Fibroblast of the aortic adventitia (primary cell): ENCODE data around the gene TMEM121B. TPM values are rescaled to one million over a fixed set of nuclear protein-coding genes. Genes with fewer than 3 reads are reported as not detected.

Source experiments
- DNase-seq: peaks from one replicate; pipeline ENCODE4 v3.0.0-alpha.2; 2010; ENCODE audit warnings: low read depth
- H3K4me3 ChIP-seq: 2 replicates; pipeline ENCODE4 v1.5.1; 2011; ENCODE audit warnings: low read depth, mild to moderate bottlenecking, control low read depth, low read length, moderate library complexity
- total RNA-seq: library from RNA; depleted of rRNA; stranded (reverse); fragments of >200 nt; gene quantifications from 2 replicates; pipeline ENCODE4 v1.2.3, GENCODE V29; 2012; ENCODE audit warnings: low replicate concordance
- TF ChIP-seq, protein P1 (sequence below): IDR thresholded peaks from 2 replicates; pipeline ENCODE4 v1.5.1; 2011; ENCODE audit warnings: mild to moderate bottlenecking, low read length, control low read depth, inconsistent platforms; ENCODE audit not compliant: insufficient read depth

The TMEM121B gene
- total RNA-seq, result 0.09 and 0.16 TPM in 2 replicates

DNA sequence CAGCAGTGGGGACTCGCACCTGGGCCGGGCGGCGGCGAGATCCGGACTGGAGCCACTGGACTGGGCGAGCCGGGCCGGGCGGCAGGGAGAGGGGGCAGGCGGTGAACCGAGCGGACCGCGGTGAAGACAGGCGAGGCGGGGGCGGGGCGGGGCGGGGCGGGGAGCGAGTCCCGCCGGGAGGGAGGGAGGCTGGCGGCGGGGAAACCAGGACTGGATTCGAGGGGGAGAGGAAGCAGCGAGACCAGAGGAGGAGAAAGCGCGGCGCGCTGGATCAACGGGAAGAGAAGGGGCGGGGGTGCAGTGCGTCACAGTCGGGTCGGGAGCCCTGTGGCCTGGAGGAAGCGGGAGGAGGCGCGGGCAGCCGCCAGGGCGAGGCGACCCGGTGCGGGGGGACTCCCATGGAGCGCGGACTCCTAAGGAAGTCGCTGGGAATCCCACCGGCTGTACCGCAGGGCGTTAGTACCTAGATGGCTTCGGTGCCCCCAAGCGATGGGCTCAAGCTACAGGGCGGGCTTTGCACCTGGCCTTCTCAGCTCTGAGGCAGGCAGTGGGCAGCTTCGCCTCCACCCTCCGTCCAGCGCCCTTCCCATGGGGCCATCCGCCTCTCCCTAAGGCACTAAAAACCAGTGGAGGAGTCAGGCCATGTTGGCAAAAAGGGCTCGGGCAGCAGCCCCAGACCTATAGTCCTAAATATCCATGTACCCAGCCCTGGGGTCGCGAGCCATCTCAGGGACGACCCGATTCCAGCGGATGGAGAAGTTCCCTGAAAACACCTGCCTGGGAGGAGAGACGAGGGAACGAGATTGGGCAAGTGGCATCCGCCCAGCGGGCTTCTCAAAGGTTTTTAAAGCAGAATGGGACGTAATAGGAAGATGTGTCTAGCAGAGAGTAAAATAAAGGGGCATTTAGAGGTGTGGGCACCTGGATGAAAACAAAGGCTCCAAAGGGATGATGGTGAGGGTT is at the start of gene TMEM121B:
Gene TMEM121B (minus strand): TSS at position 128 of the 963 bp plus-strand sequence. CDS start 233 bp downstream, outside the sequence.
- peak; percentile 31 for DNase-seq
- TF ChIP-seq, protein P1, sequence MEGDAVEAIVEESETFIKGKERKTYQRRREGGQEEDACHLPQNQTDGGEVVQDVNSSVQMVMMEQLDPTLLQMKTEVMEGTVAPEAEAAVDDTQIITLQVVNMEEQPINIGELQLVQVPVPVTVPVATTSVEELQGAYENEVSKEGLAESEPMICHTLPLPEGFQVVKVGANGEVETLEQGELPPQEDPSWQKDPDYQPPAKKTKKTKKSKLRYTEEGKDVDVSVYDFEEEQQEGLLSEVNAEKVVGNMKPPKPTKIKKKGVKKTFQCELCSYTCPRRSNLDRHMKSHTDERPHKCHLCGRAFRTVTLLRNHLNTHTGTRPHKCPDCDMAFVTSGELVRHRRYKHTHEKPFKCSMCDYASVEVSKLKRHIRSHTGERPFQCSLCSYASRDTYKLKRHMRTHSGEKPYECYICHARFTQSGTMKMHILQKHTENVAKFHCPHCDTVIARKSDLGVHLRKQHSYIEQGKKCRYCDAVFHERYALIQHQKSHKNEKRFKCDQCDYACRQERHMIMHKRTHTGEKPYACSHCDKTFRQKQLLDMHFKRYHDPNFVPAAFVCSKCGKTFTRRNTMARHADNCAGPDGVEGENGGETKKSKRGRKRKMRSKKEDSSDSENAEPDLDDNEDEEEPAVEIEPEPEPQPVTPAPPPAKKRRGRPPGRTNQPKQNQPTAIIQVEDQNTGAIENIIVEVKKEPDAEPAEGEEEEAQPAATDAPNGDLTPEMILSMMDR, result no peak
- H3K4me3 ChIP-seq, result peak within 1 kb of the TSS; percentile 49

DNA sequence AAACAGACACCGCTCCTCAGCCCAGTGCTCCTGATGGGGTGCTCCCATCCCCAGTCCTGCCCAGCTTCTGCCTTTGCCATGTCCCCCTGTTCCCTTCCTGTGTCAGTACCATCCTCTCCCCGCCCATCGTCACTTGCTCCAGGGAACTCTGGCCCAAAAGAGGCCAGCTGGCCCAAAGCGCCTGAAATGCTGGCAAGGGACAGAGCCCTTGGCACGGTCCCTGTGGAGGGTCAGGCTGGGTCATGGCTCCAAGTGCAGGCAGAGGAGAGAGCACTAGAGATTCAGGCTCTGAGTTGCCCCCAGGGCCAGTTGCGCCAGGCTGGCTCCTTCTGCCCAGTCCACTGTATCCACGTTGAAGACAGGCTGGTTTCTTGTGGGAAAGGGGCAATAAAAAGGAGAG is 46.3 kb upstream of the TMEM121B start:
- DNase-seq, result no peak
- H3K4me3 ChIP-seq, result no peak overlapping the region
- TF ChIP-seq, protein P1, result no peak

DNA sequence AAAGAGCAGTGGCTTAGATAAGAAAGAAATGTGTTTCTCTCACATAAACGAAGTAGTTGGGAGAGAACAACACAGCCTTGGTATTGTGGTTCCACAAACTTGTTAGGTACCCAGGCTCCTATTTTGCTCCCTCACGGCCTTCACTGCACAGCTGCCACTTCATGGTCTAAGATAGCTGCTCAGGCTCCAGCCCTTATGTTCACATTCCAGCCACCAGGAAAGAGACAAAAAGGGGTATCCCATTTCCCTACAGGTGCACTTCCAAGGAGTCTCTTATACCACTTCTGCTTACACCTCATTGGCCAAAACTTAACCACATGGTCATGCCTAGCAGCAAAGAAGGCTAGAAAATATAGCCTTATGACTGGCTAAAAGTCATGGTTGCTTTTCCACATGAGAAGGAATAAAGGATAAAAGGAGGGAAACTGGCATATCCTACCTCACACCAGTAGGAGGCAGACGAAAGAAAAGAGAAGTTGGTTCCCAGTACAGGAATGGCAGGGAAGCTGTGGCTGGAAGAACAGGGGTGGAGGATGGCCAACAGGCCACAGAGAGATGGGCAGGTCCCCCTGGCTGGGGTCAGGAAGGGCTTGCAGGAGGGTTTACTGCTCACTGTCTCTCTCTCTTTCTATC is 43.3 kb upstream of the TMEM121B start:
- TF ChIP-seq, protein P1, result peak; percentile 28
- no peak for DNase-seq

DNA sequence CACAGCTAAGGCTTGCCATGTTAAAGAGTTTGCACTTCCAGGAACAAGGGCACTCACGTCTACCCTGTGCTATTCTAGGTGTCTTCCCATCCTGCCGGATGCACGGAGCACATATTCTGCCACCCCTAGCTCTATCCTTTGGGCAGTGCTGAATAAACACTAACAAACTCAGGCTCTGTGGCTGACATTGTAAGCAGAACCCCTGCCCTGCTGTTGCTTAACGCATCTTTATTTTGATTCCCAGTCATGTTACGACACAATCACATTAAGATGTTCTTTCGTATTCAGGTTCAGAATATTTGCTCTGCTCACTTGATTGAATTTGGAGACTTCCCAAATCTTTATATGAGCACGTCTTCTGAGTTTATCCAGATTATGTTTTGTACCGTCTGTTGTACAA is 41.6 kb upstream of the TMEM121B start:
- H3K4me3 ChIP-seq, result no peak overlapping the region
- DNase-seq, result no peak
- TF ChIP-seq, protein P1, result no peak

More for the DNA sequence above, 43.3 kb upstream of the TMEM121B start:
- no peak overlapping the region for H3K4me3 ChIP-seq

DNA sequence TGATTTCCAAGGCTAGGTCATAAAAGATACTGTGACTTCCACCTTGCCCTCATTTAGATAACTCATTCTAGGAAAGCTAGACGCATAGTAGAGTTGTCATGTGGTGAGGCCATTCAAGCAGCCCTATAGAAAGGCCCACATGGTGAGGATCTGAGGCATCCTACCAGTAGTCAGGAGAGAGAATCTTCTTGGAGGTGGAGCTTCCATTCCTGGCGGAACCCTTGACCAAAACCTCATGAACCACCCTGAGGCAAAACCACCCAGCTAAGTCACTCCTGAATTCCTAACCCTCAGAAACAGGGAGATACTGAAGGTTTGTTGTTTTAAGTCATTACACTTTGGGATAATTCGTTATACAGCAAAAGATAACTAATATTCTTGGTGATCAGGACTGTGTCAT is 40.8 kb upstream of the TMEM121B start:
- no peak overlapping the region for H3K4me3 ChIP-seq
- DNase-seq, result no peak
- TF ChIP-seq, protein P1, result no peak

DNA sequence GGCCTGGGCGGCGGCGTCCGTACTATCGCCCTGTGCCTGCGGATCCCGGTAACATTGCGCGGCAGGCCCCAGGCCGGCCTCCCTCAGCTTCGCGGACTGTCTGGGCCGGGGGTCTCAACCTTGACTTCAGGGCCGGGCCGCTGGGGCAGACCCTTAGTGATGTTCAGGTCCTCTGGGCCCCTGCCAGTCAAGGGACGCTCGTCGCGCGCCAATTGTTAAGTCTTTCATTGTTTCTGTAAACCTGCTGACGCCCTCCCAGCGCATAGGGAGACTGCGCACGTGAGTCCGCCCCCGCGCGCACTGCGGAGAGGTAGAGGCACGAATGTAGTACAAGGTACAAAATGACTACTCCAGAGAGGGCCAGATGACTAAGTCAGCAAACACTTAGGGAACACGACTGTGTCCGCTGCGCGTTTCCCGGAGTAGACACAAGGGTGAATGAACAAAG is 38.4 kb upstream of the TMEM121B start:
- TF ChIP-seq, protein P1, result no peak
- H3K4me3 ChIP-seq, result peak overlapping the region; percentile 85
- peak; percentile 40 for DNase-seq
